Left ventricle myocardium inferior (tissue), 1 donor: Measurements from ENCODE around the gene NCEH1. TPM values are rescaled to one million over a fixed set of nuclear protein-coding genes. Genes with fewer than 3 reads are reported as not detected.
"Not testable (repeated sequence)": the region's sequence is repeated elsewhere in the genome, so short reads cannot be mapped to it uniquely, and the experiment has no call there.

Experiments used
- DNase-seq: peaks from one replicate; pipeline ENCODE4 v3.0.0-alpha.2; 2020
- H3K27ac ChIP-seq: fragments of 200-600 bp; replicated peaks from 2 replicates; pipeline ENCODE4 v1.8.0; 2021
- H3K27me3 ChIP-seq: fragments of 200-600 bp; 2 replicates; pipeline ENCODE4 v1.8.0; 2021; ENCODE audit warnings: low read depth
- H3K36me3 ChIP-seq: fragments of 200-600 bp; 2 replicates; pipeline ENCODE4 v1.8.0; 2021
- H3K4me1 ChIP-seq: fragments of 200-600 bp; 2 replicates; pipeline ENCODE4 v1.8.0; 2021
- H3K4me3 ChIP-seq: fragments of 200-600 bp; 2 replicates; pipeline ENCODE4 v1.8.0; 2021; ENCODE audit warnings: mild to moderate bottlenecking, moderate library complexity
- H3K9me3 ChIP-seq: fragments of 200-600 bp; replicated peaks from 2 replicates; pipeline ENCODE4 v1.8.0; 2021
- CTCF ChIP-seq: fragments of 200-600 bp; IDR thresholded peaks from 2 replicates; pipeline ENCODE4 v1.8.0; 2021; ENCODE audit warnings: antibody characterized with exemption, mild to moderate bottlenecking, borderline replicate concordance
- intact Hi-C: fragments of 100-400 bp; cut with micrococcal nuclease; formaldehyde crosslinking; loops from one replicate; pipeline ENCODE4 v1.11.0; 2022
- total RNA-seq: library from RNA; stranded (reverse); fragmentation: NEBNext Ultra II Directional; extraction: Animal tissue kit (Norgen Biotek cat#: 25700); gene quantifications from one replicate; pipeline ENCODE4 v1.2.1, GENCODE V29; 2021
- donor health status: DM: no; HTN: yes; CAD: no; lungs with severe emphysema.

The NCEH1 gene
- total RNA-seq, 1 donor from 2014 or later, result 58.6 TPM

GRCh38 chr3:172735014-172735413, 24.1 kb upstream of the NCEH1 start:
- intact Hi-C loops, result no loop called here
- DNase-seq, result no peak
- Histone ChIP-seq H3K27ac (no peak overlapping the region), H3K27me3 (no peaks in the 10 kb centered on the region), H3K4me1 (no peaks in the 10 kb centered on the region), H3K9me3 (no peaks in the 10 kb centered on the region), H3K4me3 (no peak overlapping the region), H3K36me3 (no peaks in the 10 kb centered on the region)
- TF ChIP-seq CTCF, result no peak

GRCh38 chr3:172726380-172726779, 15.5 kb upstream of the NCEH1 start:
- DNase-seq, result no peak
- no peaks in the 10 kb centered on the region for H3K27me3 ChIP-seq
- no peak overlapping the region for H3K27ac ChIP-seq
- no peak overlapping the region for H3K4me3 ChIP-seq
- peaks cover 6% of the 10 kb centered on the region for H3K9me3 ChIP-seq
- no peaks in the 10 kb centered on the region for H3K4me1 ChIP-seq
- intact Hi-C loops, result no loop called here
- H3K36me3 ChIP-seq, result no peaks in the 10 kb centered on the region
- TF ChIP-seq CTCF, result no peak

- intact Hi-C loops, DNase-seq, H3K36me3 ChIP-seq, H3K4me1 ChIP-seq, H3K27ac ChIP-seq, H3K4me3 ChIP-seq, H3K27me3 ChIP-seq: not testable (repeated sequence)
- peaks cover 21% of the 10 kb centered on the region for H3K9me3 ChIP-seq
Measured at GRCh38 chr3:172722536-172723040, 11.7 kb upstream of the NCEH1 start.

- intact Hi-C loops, result no loop called here
Measured at GRCh38 chr3:172717493-172718088, 6.7 kb upstream of the NCEH1 start.

GRCh38 chr3:172716476-172716875, 5.6 kb upstream of the NCEH1 start:
- intact Hi-C loops, result no loop called here
- H3K27ac ChIP-seq, result no peak overlapping the region
- no peak for DNase-seq

More at GRCh38 chr3:172717493-172718088, 6.7 kb upstream of the NCEH1 start:
- Histone ChIP-seq H3K9me3 (peaks cover 15% of the 10 kb centered on the region), H3K4me1 (no peaks in the 10 kb centered on the region), H3K4me3 (no peak overlapping the region), H3K36me3 (no peaks in the 10 kb centered on the region), H3K27ac (no peak overlapping the region), H3K27me3 (no peaks in the 10 kb centered on the region)
- no peak for DNase-seq
- TF ChIP-seq CTCF, result peak; percentile 39

More at GRCh38 chr3:172716476-172716875, 5.6 kb upstream of the NCEH1 start:
- Histone ChIP-seq H3K27me3 (no peaks in the 10 kb centered on the region), H3K36me3 (no peaks in the 10 kb centered on the region), H3K4me1 (peaks cover 6% of the 10 kb centered on the region), H3K9me3 (peaks cover 15% of the 10 kb centered on the region), H3K4me3 (no peak overlapping the region)
- no peak for TF ChIP-seq CTCF
